ENCODE results near the gene CCDC7.

GRCh38 chr10:32556783-32557395, 110.9 kb downstream of the CCDC7 start:
- no peak for TF ChIP-seq POLR2AphosphoS5 (IDR thresholded peaks at IDR 0.05; ENCODE audit: low read depth, low read length)
- TF ChIP-seq POLR2A (IDR thresholded peaks at IDR 0.05; ENCODE audit: low read depth, low read length), result no peak

Measured in GM12892 (cell line).